Measurements from ENCODE around the gene MSL1.

MSL1 gene

DNA sequence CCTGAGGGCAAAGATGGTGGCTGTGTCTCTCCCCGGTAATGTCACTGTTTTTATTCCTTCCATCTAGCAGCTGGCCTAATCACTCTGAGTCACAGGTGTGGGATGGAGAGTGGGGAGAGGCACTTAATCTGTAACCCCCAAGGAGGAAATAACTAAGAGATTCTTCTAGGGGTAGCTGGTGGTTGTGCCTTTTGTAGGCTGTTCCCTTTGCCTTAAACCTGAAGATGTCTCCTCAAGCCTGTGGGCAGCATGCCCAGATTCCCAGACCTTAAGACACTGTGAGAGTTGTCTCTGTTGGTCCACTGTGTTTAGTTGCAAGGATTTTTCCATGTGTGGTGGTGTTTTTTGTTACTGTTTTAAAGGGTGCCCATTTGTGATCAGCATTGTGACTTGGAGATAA, 50.0 kb downstream of the MSL1 start:
- peaks cover 1 to 11% (median 3%) of the 10 kb centered on the region in 10 experiments for H3K4me1 ChIP-seq
- H3K27ac ChIP-seq: no peak overlapping the region
- no peak overlapping the region for H3K9ac ChIP-seq
- peaks cover 85 to 100% (median 97%) of the 10 kb centered on the region in 11 experiments for H3K36me3 ChIP-seq
- no peak for TF ChIP-seq Cebpa-rat (IDR thresholded peaks at IDR 0.05)
- H3K9me3 ChIP-seq (replicated peaks in 1 of 11): no peaks in the 10 kb centered on the region
- no peak overlapping the region for H3K4me2 ChIP-seq
- H3K27me3 ChIP-seq: no peaks in the 10 kb centered on the region
- H3K4me3 ChIP-seq: no peak overlapping the region
- H4K20me1 ChIP-seq: peaks cover 0 to 48% (median 18%) of the 10 kb centered on the region in 11 experiments; a peak in 14 of 22 replicates

DNA sequence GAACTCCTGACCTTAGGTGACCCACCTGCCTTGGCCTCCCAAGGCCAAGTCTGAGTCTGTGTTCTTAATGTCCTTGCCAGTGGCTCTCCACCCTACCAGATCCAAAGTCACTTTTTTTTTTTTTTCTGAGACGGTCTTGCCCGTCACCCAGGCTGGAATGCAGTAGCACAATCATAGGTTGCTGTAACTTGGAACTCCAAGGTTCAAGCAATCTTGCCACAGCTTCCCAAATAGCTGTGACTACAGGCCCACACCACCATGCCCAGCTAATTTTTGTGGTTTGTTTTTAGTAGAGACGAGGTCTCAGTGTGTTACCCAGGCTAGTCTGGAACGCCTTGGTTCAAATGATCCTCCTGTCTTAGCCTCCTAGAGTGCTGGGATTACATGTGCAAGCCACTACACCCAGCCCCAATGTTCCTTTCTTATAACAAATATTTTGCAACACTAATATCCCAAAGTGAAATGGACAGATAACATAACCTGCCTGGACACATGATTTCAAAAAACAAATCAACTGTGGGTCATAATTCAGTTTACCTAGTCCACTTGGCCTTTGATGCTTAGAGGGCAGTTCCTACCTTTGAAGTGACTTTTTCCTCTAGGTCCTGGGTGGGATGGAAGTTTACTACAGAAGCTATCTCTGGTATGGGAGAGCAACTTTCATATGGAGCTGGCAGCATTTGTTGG, 51.5 kb downstream of the MSL1 start:
- peaks cover 0 to 8% (median 0%) of the 10 kb centered on the region in 11 experiments; a peak in 3 of 22 replicates for H3K27me3 ChIP-seq
- peaks cover 71 to 89% (median 83%) of the 10 kb centered on the region in 11 experiments for H3K36me3 ChIP-seq
- H3K27ac ChIP-seq: no peak overlapping the region

DNA sequence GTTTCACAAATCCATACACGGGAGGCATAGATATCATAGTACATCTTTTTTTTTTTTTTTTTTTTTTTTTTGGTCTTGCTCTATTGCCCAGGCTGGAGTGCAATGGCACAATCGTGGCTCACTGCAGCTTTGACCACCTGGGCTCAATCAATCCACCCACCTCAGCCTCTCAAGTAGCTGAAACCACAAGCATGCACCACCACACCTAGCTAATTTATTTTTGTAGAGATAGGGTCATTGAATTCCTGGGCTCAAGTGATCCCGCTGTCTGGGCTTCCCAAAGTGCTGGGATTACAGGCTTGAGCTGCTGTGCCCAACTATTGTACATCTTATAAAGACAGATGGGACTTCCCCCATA, 52.0 kb downstream of the MSL1 start:
- H3K4me1 ChIP-seq: peaks cover 16 to 28% (median 21%) of the 10 kb centered on the region in 10 experiments
- H3K27me3 ChIP-seq: peaks cover 0 to 9% (median 0%) of the 10 kb centered on the region in 11 experiments; a peak in 3 of 22 replicates
- H3K36me3 ChIP-seq: peaks cover 66 to 83% (median 78%) of the 10 kb centered on the region in 11 experiments
- H3K9me3 ChIP-seq (replicated peaks in 1 of 11): no peaks in the 10 kb centered on the region
- no peak for TF ChIP-seq Cebpa-rat (IDR thresholded peaks at IDR 0.05)
- H3K4me3 ChIP-seq: no peak overlapping the region
- H4K20me1 ChIP-seq: peaks cover 0 to 45% (median 13%) of the 10 kb centered on the region in 11 experiments; a peak in 13 of 22 replicates
- H3K27ac ChIP-seq: no peak overlapping the region
- H3K4me2 ChIP-seq: no peak overlapping the region
- no peak overlapping the region for H3K9ac ChIP-seq

More for the DNA sequence above, 51.5 kb downstream of the MSL1 start:
- Histone ChIP-seq H4K20me1 (peaks cover 0 to 40% (median 12%) of the 10 kb centered on the region in 11 experiments; a peak in 15 of 22 replicates), H3K4me3 (no peak overlapping the region), H3K9me3 (replicated peaks in 1 of 11) (no peaks in the 10 kb centered on the region), H3K4me2 (no peak overlapping the region), H3K4me1 (peaks cover 11 to 23% (median 16%) of the 10 kb centered on the region in 10 experiments), H3K9ac (no peak overlapping the region)
- TF ChIP-seq Cebpa-rat (IDR thresholded peaks at IDR 0.05): no peak

DNA sequence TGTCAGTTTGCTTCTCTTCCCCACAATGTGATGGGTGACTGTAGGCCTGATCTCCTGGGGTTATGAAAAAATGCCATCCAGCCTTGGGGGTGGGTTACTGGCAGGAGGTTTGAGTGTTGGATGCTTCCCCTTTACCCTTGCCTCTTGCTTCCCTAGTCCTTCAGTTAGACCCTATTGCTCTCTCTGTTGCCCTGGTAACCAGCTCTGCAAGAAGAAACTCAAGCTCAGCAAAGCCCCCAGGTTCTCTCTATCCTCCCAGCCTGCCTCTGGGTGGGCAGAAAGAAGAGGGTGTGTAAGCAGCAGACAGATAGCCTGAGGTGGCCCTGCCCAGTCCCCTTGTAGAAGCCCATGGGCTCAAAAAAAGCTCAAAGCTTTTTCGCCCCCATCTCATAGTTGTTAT, 52.7 kb downstream of the MSL1 start:
- Histone ChIP-seq H3K27me3 (peaks cover 0 to 9% (median 0%) of the 10 kb centered on the region in 11 experiments; a peak in 3 of 22 replicates), H3K4me1 (peaks cover 24 to 35% (median 29%) of the 10 kb centered on the region in 10 experiments), H3K9me3 (replicated peaks in 1 of 11) (no peaks in the 10 kb centered on the region), H4K20me1 (peaks cover 0 to 48% (median 15%) of the 10 kb centered on the region in 11 experiments; a peak in 12 of 22 replicates), H3K9ac (no peak overlapping the region), H3K36me3 (peaks cover 58 to 76% (median 70%) of the 10 kb centered on the region in 11 experiments), H3K4me3 (no peak overlapping the region), H3K4me2 (no peak overlapping the region), H3K27ac (no peak overlapping the region)
- TF ChIP-seq Cebpa-rat (IDR thresholded peaks at IDR 0.05): no peak

DNA sequence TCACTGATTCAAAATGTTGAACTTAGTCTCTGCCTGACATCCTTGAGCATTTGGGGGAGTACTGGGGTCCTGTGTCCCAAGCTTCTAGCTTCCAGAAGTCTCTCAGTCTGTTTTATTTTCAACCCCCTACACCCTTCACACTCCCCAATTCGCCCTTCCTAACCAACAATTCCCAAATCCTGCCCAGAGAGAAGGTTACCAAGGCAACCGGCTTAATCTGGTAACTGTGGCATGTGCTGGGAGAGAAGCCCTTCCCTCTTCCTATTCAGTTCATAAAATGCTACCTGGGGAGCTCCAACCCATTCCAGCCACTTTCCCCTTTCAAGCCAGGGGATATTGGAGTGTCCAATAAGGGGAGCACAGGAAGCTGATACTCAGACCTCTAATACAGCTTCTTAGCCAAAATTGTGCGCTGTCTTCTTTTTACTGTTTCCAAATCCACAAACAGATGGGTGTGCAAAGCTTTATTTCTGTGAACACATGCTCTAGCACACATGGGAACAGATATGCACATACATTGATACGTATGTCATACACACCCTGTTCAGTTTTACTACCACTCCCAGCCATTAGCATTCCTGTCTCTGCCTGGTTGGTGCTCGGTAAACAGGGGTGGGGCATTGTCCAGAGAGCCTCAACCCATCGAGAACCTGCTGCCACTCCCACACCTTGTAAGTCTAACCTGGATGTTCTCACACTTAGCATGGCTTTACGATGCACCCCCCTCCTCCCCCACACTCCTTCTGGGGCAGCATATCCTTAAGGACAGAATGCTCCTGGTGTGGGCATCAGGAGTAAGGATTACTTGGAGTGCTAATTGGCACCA, 54.4 kb downstream of the MSL1 start:
- peaks cover 42 to 60% (median 54%) of the 10 kb centered on the region in 11 experiments for H3K36me3 ChIP-seq
- H3K27ac ChIP-seq: no peak overlapping the region
- H3K4me1 ChIP-seq: peaks cover 40 to 52% (median 45%) of the 10 kb centered on the region in 10 experiments
- H3K4me3 ChIP-seq: no peak overlapping the region
- H4K20me1 ChIP-seq: peaks cover 0 to 61% (median 16%) of the 10 kb centered on the region in 11 experiments; a peak in 13 of 22 replicates
- no peaks in the 10 kb centered on the region for H3K9me3 ChIP-seq (replicated peaks in 1 of 11)
- peaks cover 0 to 9% (median 0%) of the 10 kb centered on the region in 11 experiments; a peak in 3 of 22 replicates for H3K27me3 ChIP-seq
- peak overlapping the region in 8 of 11 experiments; percentile 96 to 100 (median 99); a peak in 8 of 22 replicates for H3K4me2 ChIP-seq
- H3K9ac ChIP-seq: 0 out of 22 replicates have a peak overlapping the region, but pooled peaks of 1 of the 11 experiments have one; percentile 12
- no peak for TF ChIP-seq Cebpa-rat (IDR thresholded peaks at IDR 0.05)

DNA sequence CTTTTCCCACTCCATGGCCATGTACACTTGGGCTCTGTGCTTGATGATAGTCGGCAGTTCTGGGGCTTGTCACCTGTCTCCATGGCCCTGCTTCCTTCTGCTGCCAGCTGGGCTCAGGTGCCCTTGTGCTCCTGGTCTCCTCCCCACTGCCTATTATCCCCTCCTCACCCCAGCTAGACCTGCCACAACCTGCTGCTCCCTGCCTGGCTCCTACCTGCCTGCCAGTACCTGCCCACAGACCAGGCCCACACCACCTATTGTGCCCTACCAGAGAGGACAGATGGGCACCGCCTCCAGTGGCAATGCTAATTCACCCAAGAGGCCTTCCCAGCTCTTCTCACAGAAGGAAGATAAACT, 55.0 kb downstream of the MSL1 start:
- peak overlapping the region in 1 of 11 experiments; percentile 21; a peak in 3 of 22 replicates for H3K27ac ChIP-seq
- H3K9me3 ChIP-seq (replicated peaks in 1 of 11): no peaks in the 10 kb centered on the region
- peak overlapping the region in 2 of 11 experiments; percentile 12 to 53; a peak in 2 of 22 replicates for H3K9ac ChIP-seq
- TF ChIP-seq Cebpa-rat (IDR thresholded peaks at IDR 0.05): no peak
- peaks cover 36 to 54% (median 48%) of the 10 kb centered on the region in 11 experiments for H3K36me3 ChIP-seq
- 0 out of 20 replicates have a peak overlapping the region, but pooled peaks of 1 of the 10 experiments have one; percentile 60 for H3K4me3 ChIP-seq
- peak overlapping the region; percentile 96 to 100 (median 99) for H3K4me2 ChIP-seq
- peaks cover 0 to 61% (median 15%) of the 10 kb centered on the region in 11 experiments; a peak in 13 of 22 replicates for H4K20me1 ChIP-seq
- peaks cover 42 to 55% (median 47%) of the 10 kb centered on the region in 10 experiments for H3K4me1 ChIP-seq
- H3K27me3 ChIP-seq: peaks cover 0 to 9% (median 0%) of the 10 kb centered on the region in 11 experiments; a peak in 3 of 22 replicates

DNA sequence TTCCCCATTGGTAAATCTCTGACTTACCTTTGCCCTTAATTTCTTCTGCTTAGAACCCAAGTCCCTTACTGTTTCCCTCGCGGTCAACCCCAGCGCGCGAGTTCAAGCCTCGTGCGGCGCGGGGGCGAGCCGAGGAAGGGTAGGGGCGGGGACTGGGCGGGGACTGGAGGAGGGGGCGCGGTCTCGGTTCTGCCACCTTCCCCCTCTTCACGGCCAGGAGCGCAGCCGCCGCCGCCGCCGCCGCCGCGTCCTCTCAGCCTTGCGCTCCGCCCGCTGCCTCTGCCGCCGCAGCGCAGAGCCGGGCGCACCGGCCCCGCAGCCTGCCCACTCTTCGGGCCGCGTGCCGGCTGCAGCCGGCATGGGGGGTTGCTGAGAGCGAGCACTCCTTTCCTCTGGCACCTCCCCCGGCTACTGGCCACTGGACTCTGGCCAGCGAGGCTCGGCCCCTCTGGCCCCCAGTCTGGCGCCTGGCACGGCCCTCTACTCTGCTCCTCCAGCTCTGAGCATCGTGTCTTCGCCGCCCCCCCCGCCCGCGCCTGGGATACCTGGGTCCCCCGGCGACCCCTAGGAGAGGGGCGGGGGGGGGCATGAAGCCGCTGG, 55.6 kb downstream of the MSL1 start, which contains the start of gene RAPGEFL1:
TSS of gene RAPGEFL1 (plus strand) at position 196 of the 600 bp plus-strand sequence. CDS start at position 588, 392 bp downstream.
- TF ChIP-seq Cebpa-rat (IDR thresholded peaks at IDR 0.05): no peak
- Histone ChIP-seq H3K4me2 (peak within 1 kb of the TSS; percentile 96 to 100 (median 99)), H3K4me1 (peaks cover 42 to 55% (median 47%) of the 10 kb centered on the region in 10 experiments), H3K36me3 (peaks cover 30 to 47% (median 42%) of the 10 kb centered on the region in 11 experiments), H3K4me3 (peak within 1 kb of the TSS; percentile 59 to 73 (median 63)), H3K27ac (peak within 1 kb of the TSS in 9 of 11 experiments; percentile 32 to 64 (median 58); a peak in 12 of 22 replicates), H4K20me1 (peaks cover 0 to 57% (median 15%) of the 10 kb centered on the region in 11 experiments; a peak in 13 of 22 replicates), H3K9ac (peak within 1 kb of the TSS; percentile 64 to 82 (median 75); a peak in 21 of 22 replicates), H3K27me3 (peaks cover 0 to 9% (median 0%) of the 10 kb centered on the region in 11 experiments; a peak in 3 of 22 replicates), H3K9me3 (replicated peaks in 1 of 11) (no peaks in the 10 kb centered on the region)
